ENCODE measurements around the gene MFGE8.
A peak's percentile ranks its signal among the peaks of the same experiment; 100 is the strongest.

The MFGE8 gene

GRCh38 chr15:88899251-88899650 lies 13.9 kb downstream of the MFGE8 start:
- Histone ChIP-seq H3K27ac (replicated peaks) (no peak overlapping the region), H3K4me3 (replicated peaks; ENCODE audit: insufficient read depth, low read length) (no peak overlapping the region), H3K27me3 (ENCODE audit: insufficient read depth, poor library complexity, severe bottlenecking) (peaks cover 25% of the 10 kb centered on the region)
- no peak for DNase-seq (ENCODE audit: low read depth in 1 of 2, low spot score in 1 of 2)
- TF ChIP-seq SPI1 (IDR thresholded peaks at IDR 0.05; ENCODE audit: borderline replicate concordance, low read depth), result no peak
- TF ChIP-seq CTCF (IDR thresholded peaks at IDR 0.05; ENCODE audit: insufficient read depth, low read length), result no peak
- TF ChIP-seq POLR2AphosphoS5 (IDR thresholded peaks at IDR 0.05; ENCODE audit: low read depth), result no peak
- no peak for TF ChIP-seq GABPA (IDR thresholded peaks at IDR 0.05; ENCODE audit: low read depth)
- no peak for TF ChIP-seq REST (IDR thresholded peaks at IDR 0.05; ENCODE audit: insufficient replicate concordance, low read depth)

- peaks cover 30% of the 10 kb centered on the region for H3K27me3 ChIP-seq (ENCODE audit: insufficient read depth, poor library complexity, severe bottlenecking)
- DNase-seq (ENCODE audit: low read depth in 1 of 2, low spot score in 1 of 2), result no peak
- TF ChIP-seq REST (IDR thresholded peaks at IDR 0.05; ENCODE audit: insufficient replicate concordance, low read depth), result no peak
- TF ChIP-seq SPI1 (IDR thresholded peaks at IDR 0.05; ENCODE audit: borderline replicate concordance, low read depth), result no peak
- TF ChIP-seq POLR2AphosphoS5 (IDR thresholded peaks at IDR 0.05; ENCODE audit: low read depth), result no peak
- TF ChIP-seq CTCF (IDR thresholded peaks at IDR 0.05; ENCODE audit: insufficient read depth, low read length), result no peak
- TF ChIP-seq GABPA (IDR thresholded peaks at IDR 0.05; ENCODE audit: low read depth), result no peak
- no peak overlapping the region for H3K4me3 ChIP-seq (replicated peaks; ENCODE audit: insufficient read depth, low read length)
- H3K27ac ChIP-seq (replicated peaks), result no peak overlapping the region
These were observed 14.4 kb downstream of the MFGE8 start for GRCh38 chr15:88898736-88899135.

- Histone ChIP-seq H3K27me3 (ENCODE audit: insufficient read depth, poor library complexity, severe bottlenecking) (peaks cover 30% of the 10 kb centered on the region), H3K4me3 (replicated peaks; ENCODE audit: insufficient read depth, low read length) (no peak overlapping the region), H3K27ac (replicated peaks) (no peak overlapping the region)
- DNase-seq (ENCODE audit: low read depth in 1 of 2, low spot score in 1 of 2), result peak; percentile 31 to 63
- no peak for TF ChIP-seq POLR2AphosphoS5 (IDR thresholded peaks at IDR 0.05; ENCODE audit: low read depth)
These were observed 15.6 kb downstream of the MFGE8 start for GRCh38 chr15:88897456-88898194.

GRCh38 chr15:88897142-88897455 lies 16.1 kb downstream of the MFGE8 start:
- no peak for TF ChIP-seq POLR2AphosphoS5 (IDR thresholded peaks at IDR 0.05; ENCODE audit: low read depth)
- TF ChIP-seq CTCF (IDR thresholded peaks at IDR 0.05; ENCODE audit: insufficient read depth, low read length), result no peak
- no peak for TF ChIP-seq GABPA (IDR thresholded peaks at IDR 0.05; ENCODE audit: low read depth)
- TF ChIP-seq SPI1 (IDR thresholded peaks at IDR 0.05; ENCODE audit: borderline replicate concordance, low read depth), result no peak
- no peak for TF ChIP-seq REST (IDR thresholded peaks at IDR 0.05; ENCODE audit: insufficient replicate concordance, low read depth)
- no peak for DNase-seq (ENCODE audit: low read depth in 1 of 2, low spot score in 1 of 2)
- H3K27ac ChIP-seq (replicated peaks), result no peak overlapping the region
- H3K27me3 ChIP-seq (ENCODE audit: insufficient read depth, poor library complexity, severe bottlenecking), result peaks cover 30% of the 10 kb centered on the region
- no peak overlapping the region for H3K4me3 ChIP-seq (replicated peaks; ENCODE audit: insufficient read depth, low read length)

All from HL-60 (cell line).